ENCODE measurements around the gene ZBED4. TPM values are rescaled to one million over a fixed set of nuclear protein-coding genes. Genes with fewer than 3 reads are reported as not detected.

The ZBED4 gene
- total RNA-seq, 1 donor from 2014 or later, result 43.8 TPM

GRCh38 chr22:49811020-49811791, 42.4 kb upstream of the ZBED4 start:
- Mint-ChIP-seq H3K36me3 (ENCODE audit: low read depth) (peaks cover 31% of the 10 kb centered on the region), H3K4me1 (peaks cover 16% of the 10 kb centered on the region), H3K9me3 (peaks cover 2% of the 10 kb centered on the region), H3K4me3 (no peak overlapping the region), H3K27me3 (ENCODE audit: low read depth) (no peaks in the 10 kb centered on the region), H3K27ac (ENCODE audit: unreplicated experiment) (peak overlapping the region; percentile 79)
- TF ChIP-seq CTCF (conservative IDR thresholded peaks at IDR 0.05), result no peak
- DNase-seq (ENCODE audit: low read depth, low spot score), result no peak

GRCh38 chr22:49812838-49813237, 40.8 kb upstream of the ZBED4 start:
- TF ChIP-seq CTCF (conservative IDR thresholded peaks at IDR 0.05), result no peak
- Mint-ChIP-seq H3K27me3 (ENCODE audit: low read depth) (no peaks in the 10 kb centered on the region), H3K4me1 (peaks cover 16% of the 10 kb centered on the region)

GRCh38 chr22:49814164-49814686, 39.4 kb upstream of the ZBED4 start:
- peaks cover 16% of the 10 kb centered on the region for H3K4me1 Mint-ChIP-seq
- H3K27ac Mint-ChIP-seq (ENCODE audit: unreplicated experiment), result no peak overlapping the region
- H3K36me3 Mint-ChIP-seq (ENCODE audit: low read depth), result peaks cover 24% of the 10 kb centered on the region
- H3K4me3 Mint-ChIP-seq, result no peak overlapping the region
- no peaks in the 10 kb centered on the region for H3K27me3 Mint-ChIP-seq (ENCODE audit: low read depth)
- DNase-seq (ENCODE audit: low read depth, low spot score), result no peak
- H3K9me3 Mint-ChIP-seq, result no peaks in the 10 kb centered on the region
- no peak for TF ChIP-seq CTCF (conservative IDR thresholded peaks at IDR 0.05)

More at GRCh38 chr22:49812838-49813237, 40.8 kb upstream of the ZBED4 start:
- H3K9me3 Mint-ChIP-seq, result no peaks in the 10 kb centered on the region
- peak overlapping the region; percentile 57 for H3K27ac Mint-ChIP-seq (ENCODE audit: unreplicated experiment)
- H3K36me3 Mint-ChIP-seq (ENCODE audit: low read depth), result peaks cover 23% of the 10 kb centered on the region
- H3K4me3 Mint-ChIP-seq, result no peak overlapping the region
- no peak for DNase-seq (ENCODE audit: low read depth, low spot score)

- no peaks in the 10 kb centered on the region for H3K9me3 Mint-ChIP-seq
- DNase-seq (ENCODE audit: low read depth, low spot score), result no peak
- no peak overlapping the region for H3K4me3 Mint-ChIP-seq
- peaks cover 24% of the 10 kb centered on the region for H3K36me3 Mint-ChIP-seq (ENCODE audit: low read depth)
- no peaks in the 10 kb centered on the region for H3K27me3 Mint-ChIP-seq (ENCODE audit: low read depth)
- H3K4me1 Mint-ChIP-seq, result peaks cover 11% of the 10 kb centered on the region
- H3K27ac Mint-ChIP-seq (ENCODE audit: unreplicated experiment), result peak overlapping the region; percentile 38
- no peak for TF ChIP-seq CTCF (conservative IDR thresholded peaks at IDR 0.05)
These were observed 38.8 kb upstream of the ZBED4 start for GRCh38 chr22:49814856-49815255.

GRCh38 chr22:49815641-49816091, 38.0 kb upstream of the ZBED4 start:
- Mint-ChIP-seq H3K27me3 (ENCODE audit: low read depth) (no peaks in the 10 kb centered on the region), H3K4me1 (peaks cover 7% of the 10 kb centered on the region), H3K4me3 (no peak overlapping the region), H3K9me3 (no peaks in the 10 kb centered on the region), H3K27ac (ENCODE audit: unreplicated experiment) (no peak overlapping the region), H3K36me3 (ENCODE audit: low read depth) (peaks cover 24% of the 10 kb centered on the region)
- no peak for DNase-seq (ENCODE audit: low read depth, low spot score)
- TF ChIP-seq CTCF (conservative IDR thresholded peaks at IDR 0.05), result no peak

Data from neural crest cell (in vitro differentiated cells).